HepG2 (cell line): ENCODE results near the gene NDRG3. TPM values are rescaled to one million over a fixed set of nuclear protein-coding genes. Genes with fewer than 3 reads are reported as not detected.

Source experiments
- CBX5 ChIP-seq: sonication (generic); formaldehyde crosslinking; IDR thresholded peaks from 2 replicates; pipeline ENCODE4 v1.4.0; 2020; ENCODE audit warnings: missing genetic modification reagents, borderline replicate concordance
- CCAR2 ChIP-seq: fragments of 200-400 bp; formaldehyde crosslinking; optimal IDR thresholded peaks from 2 replicates; pipeline ENCODE3; 2018; ENCODE audit warnings: low read depth, mild to moderate bottlenecking, low read length, moderate library complexity
- DMAP1 ChIP-seq: IDR thresholded peaks from 2 replicates; pipeline ENCODE4 v1.6.1; 2016
- FLYWCH1 ChIP-seq: sonication (generic); formaldehyde crosslinking; IDR thresholded peaks from 2 replicates; pipeline ENCODE4 v1.8.1; 2023; ENCODE audit warnings: mild to moderate bottlenecking, missing genetic modification reagents
- ISL2 ChIP-seq: sonication (generic); formaldehyde crosslinking; IDR thresholded peaks from 2 replicates; pipeline ENCODE4 v1.5.0; 2020; ENCODE audit warnings: missing genetic modification reagents
- ISX ChIP-seq: sonication (generic); formaldehyde crosslinking; conservative IDR thresholded peaks from 2 replicates; pipeline ENCODE4 v1.5.0; 2020; ENCODE audit warnings: missing genetic modification reagents
- NAIF1 ChIP-seq: sonication (generic); formaldehyde crosslinking; IDR thresholded peaks from 2 replicates; pipeline ENCODE4 v1.5.0; 2020; ENCODE audit warnings: mild to moderate bottlenecking, missing genetic modification reagents, borderline replicate concordance
- SMAD3 ChIP-seq: sonication (generic); formaldehyde crosslinking; IDR thresholded peaks from 2 replicates; pipeline ENCODE4 v1.4.0; 2020; ENCODE audit warnings: missing genetic modification reagents
- SUZ12 ChIP-seq: fragments of 150-350 bp; IDR thresholded peaks from 2 replicates; pipeline ENCODE4 v1.6.1; 2014; ENCODE audit warnings: low read depth, low read length
- ZFP90 ChIP-seq: sonication (generic); formaldehyde crosslinking; IDR thresholded peaks from 2 replicates; pipeline ENCODE4 v1.8.0; 2022; ENCODE audit warnings: missing genetic modification reagents, mild to moderate bottlenecking, inconsistent platforms, borderline replicate concordance
- ZNF30 ChIP-seq: sonication (generic); formaldehyde crosslinking; IDR thresholded peaks from 2 replicates; pipeline ENCODE4 v1.5.0; 2020; ENCODE audit warnings: mild to moderate bottlenecking, missing genetic modification reagents
- ZNF317 ChIP-seq: sonication (generic); formaldehyde crosslinking; IDR thresholded peaks from 2 replicates; pipeline ENCODE4 v1.5.0; 2020; ENCODE audit warnings: mild to moderate bottlenecking, missing genetic modification reagents
- ZNF432 ChIP-seq: sonication (generic); formaldehyde crosslinking; IDR thresholded peaks from 2 replicates; pipeline ENCODE4 v1.5.0; 2020; ENCODE audit warnings: missing genetic modification reagents, mild to moderate bottlenecking, borderline replicate concordance
- ZSCAN30 ChIP-seq: sonication (generic); formaldehyde crosslinking; IDR thresholded peaks from 2 replicates; pipeline ENCODE4 v1.5.0; 2020; ENCODE audit warnings: mild to moderate bottlenecking, missing genetic modification reagents
- polyA plus RNA-seq, 8 experiments: library from polyadenylated mRNA; depleted of rRNA in 3 of 8; stranded (reverse) in 7 of 8; unstranded in 1 of 8; fragments of >200 nt; fragmentation: Illumina TruSeq in 4 of 8; extraction: Trizol in 4 of 8; gene quantifications; 2 replicates each; pipeline versions ENCODE4 v1.2.1 to v1.2.3, GENCODE V29; 2011 to 2016; ENCODE audit warnings: low read depth in 4 of 8, missing spikeins in 1 of 8, mixed read lengths in 1 of 8; ENCODE audit not compliant: insufficient read depth in 1 of 8
- total RNA-seq, 5 experiments: library from RNA; depleted of rRNA; stranded (reverse); fragments of >200 nt; fragmentation: Illumina TruSeq; extraction: Trizol; gene quantifications; 2 replicates each; pipeline ENCODE4 v1.2.3, GENCODE V29; 2016; ENCODE audit warnings: low read depth in 1 of 5
- TF ChIP-seq, protein P1 (sequence below): sonication (generic); formaldehyde crosslinking; IDR thresholded peaks from 2 replicates; pipeline ENCODE4 v1.8.1; 2023; ENCODE audit warnings: mild to moderate bottlenecking, missing genetic modification reagents
- TF ChIP-seq, protein P2 (sequence below): sonication (generic); formaldehyde crosslinking; IDR thresholded peaks from 2 replicates; pipeline ENCODE4 v1.4.0; 2020; ENCODE audit warnings: missing genetic modification reagents
- TF ChIP-seq, protein P3 (sequence below): sonication (generic); formaldehyde crosslinking; IDR thresholded peaks from 2 replicates; pipeline ENCODE4 v1.4.0; 2020; ENCODE audit warnings: mild to moderate bottlenecking, missing genetic modification reagents
- TF ChIP-seq, protein P4 (sequence below): sonication (generic); formaldehyde crosslinking; IDR thresholded peaks from 2 replicates; pipeline ENCODE4 v1.8.1; 2023; ENCODE audit warnings: missing genetic modification reagents, inconsistent platforms, borderline replicate concordance
- TF ChIP-seq, protein P5 (sequence below): sonication (generic); formaldehyde crosslinking; IDR thresholded peaks from 2 replicates; pipeline ENCODE4 v1.4.0; 2020; ENCODE audit warnings: low read depth, mild to moderate bottlenecking, missing genetic modification reagents

Gene NDRG3
- total and polyA plus RNA-seq, 2 of the 13 experiments (the other 11 are each of a cell fraction or from before 2014, with no cell fraction given), result 36.0 to 40.5 TPM

DNA sequence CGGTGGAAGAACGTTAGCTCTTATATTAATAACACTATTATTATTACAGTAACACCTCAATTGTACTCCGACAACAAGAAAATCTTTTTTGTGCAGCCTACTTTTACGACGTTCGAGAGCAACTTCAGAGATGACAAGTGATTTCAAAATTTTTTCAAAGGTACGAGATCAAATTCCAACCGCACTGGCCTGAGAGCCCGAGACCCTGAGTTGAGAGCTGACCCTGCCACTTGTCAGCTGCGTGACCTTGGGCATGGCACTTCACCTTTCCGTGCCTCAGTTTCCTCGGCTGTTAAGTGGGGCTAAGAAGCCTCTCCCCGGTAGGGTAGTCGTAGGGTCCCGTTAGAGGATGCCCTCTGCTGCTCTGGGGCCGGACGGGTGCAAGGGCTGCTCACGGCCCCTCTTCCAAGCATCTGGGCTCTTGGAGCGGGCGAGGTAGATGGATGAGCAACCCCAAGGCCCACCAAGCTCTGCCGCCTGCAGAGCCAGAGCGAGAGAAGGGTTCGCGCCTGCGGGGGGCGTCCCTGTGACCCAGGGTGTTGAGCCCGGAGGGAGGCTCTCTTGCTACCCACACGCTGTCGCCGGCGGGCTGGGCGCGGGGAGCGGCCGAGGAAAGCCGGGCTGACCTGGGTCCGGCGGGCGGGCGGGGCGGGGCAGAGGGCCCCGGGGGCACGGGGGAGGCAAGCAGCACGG lies 510 bp downstream of the NDRG3 start (continued):
- TF ChIP-seq ZNF317 (CRISPR knock-in tag) (no peak), ZFP90 (CRISPR knock-in tag) (peak; percentile 83), CCAR2 (no peak), CBX5 (CRISPR knock-in tag) (no peak), ZNF432 (CRISPR knock-in tag) (no peak), ISX (CRISPR knock-in tag) (0 out of 2 replicates have a peak, but pooled peaks have one; percentile 29), FLYWCH1 (CRISPR knock-in tag) (no peak), SMAD3 (CRISPR knock-in tag) (peak; percentile 44; the same call in 1 of the 2 replicates), DMAP1 (no peak), SUZ12 (no peak), ZSCAN30 (no peak), ISL2 (no peak; the same call in 1 of the 2 replicates), NAIF1 (no peak), ZNF30 (CRISPR knock-in tag) (no peak)
- TF ChIP-seq, protein P1, sequence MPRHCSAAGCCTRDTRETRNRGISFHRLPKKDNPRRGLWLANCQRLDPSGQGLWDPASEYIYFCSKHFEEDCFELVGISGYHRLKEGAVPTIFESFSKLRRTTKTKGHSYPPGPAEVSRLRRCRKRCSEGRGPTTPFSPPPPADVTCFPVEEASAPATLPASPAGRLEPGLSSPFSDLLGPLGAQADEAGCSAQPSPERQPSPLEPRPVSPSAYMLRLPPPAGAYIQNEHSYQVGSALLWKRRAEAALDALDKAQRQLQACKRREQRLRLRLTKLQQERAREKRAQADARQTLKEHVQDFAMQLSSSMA (CRISPR knock-in tag), result 0 out of 2 replicates have a peak, but pooled peaks have one; percentile 35
- TF ChIP-seq, protein P2, sequence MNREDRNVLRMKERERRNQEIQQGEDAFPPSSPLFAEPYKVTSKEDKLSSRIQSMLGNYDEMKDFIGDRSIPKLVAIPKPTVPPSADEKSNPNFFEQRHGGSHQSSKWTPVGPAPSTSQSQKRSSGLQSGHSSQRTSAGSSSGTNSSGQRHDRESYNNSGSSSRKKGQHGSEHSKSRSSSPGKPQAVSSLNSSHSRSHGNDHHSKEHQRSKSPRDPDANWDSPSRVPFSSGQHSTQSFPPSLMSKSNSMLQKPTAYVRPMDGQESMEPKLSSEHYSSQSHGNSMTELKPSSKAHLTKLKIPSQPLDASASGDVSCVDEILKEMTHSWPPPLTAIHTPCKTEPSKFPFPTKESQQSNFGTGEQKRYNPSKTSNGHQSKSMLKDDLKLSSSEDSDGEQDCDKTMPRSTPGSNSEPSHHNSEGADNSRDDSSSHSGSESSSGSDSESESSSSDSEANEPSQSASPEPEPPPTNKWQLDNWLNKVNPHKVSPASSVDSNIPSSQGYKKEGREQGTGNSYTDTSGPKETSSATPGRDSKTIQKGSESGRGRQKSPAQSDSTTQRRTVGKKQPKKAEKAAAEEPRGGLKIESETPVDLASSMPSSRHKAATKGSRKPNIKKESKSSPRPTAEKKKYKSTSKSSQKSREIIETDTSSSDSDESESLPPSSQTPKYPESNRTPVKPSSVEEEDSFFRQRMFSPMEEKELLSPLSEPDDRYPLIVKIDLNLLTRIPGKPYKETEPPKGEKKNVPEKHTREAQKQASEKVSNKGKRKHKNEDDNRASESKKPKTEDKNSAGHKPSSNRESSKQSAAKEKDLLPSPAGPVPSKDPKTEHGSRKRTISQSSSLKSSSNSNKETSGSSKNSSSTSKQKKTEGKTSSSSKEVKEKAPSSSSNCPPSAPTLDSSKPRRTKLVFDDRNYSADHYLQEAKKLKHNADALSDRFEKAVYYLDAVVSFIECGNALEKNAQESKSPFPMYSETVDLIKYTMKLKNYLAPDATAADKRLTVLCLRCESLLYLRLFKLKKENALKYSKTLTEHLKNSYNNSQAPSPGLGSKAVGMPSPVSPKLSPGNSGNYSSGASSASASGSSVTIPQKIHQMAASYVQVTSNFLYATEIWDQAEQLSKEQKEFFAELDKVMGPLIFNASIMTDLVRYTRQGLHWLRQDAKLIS (CRISPR knock-in tag), result no peak
- TF ChIP-seq, protein P3, sequence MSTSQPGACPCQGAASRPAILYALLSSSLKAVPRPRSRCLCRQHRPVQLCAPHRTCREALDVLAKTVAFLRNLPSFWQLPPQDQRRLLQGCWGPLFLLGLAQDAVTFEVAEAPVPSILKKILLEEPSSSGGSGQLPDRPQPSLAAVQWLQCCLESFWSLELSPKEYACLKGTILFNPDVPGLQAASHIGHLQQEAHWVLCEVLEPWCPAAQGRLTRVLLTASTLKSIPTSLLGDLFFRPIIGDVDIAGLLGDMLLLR, result no peak
- TF ChIP-seq, protein P4, sequence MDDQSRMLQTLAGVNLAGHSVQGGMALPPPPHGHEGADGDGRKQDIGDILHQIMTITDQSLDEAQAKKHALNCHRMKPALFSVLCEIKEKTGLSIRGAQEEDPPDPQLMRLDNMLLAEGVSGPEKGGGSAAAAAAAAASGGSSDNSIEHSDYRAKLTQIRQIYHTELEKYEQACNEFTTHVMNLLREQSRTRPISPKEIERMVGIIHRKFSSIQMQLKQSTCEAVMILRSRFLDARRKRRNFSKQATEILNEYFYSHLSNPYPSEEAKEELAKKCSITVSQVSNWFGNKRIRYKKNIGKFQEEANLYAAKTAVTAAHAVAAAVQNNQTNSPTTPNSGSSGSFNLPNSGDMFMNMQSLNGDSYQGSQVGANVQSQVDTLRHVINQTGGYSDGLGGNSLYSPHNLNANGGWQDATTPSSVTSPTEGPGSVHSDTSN, result no peak
- TF ChIP-seq, protein P5, sequence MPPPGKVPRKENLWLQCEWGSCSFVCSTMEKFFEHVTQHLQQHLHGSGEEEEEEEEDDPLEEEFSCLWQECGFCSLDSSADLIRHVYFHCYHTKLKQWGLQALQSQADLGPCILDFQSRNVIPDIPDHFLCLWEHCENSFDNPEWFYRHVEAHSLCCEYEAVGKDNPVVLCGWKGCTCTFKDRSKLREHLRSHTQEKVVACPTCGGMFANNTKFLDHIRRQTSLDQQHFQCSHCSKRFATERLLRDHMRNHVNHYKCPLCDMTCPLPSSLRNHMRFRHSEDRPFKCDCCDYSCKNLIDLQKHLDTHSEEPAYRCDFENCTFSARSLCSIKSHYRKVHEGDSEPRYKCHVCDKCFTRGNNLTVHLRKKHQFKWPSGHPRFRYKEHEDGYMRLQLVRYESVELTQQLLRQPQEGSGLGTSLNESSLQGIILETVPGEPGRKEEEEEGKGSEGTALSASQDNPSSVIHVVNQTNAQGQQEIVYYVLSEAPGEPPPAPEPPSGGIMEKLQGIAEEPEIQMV, result no peak; the same call in 1 of the 2 replicates
